NCI-H1694 (cell line): Measurements from ENCODE around the gene CFAP221.
A peak's percentile ranks its signal among the peaks of the same experiment; 100 is the strongest.

Experiments used
- DNase-seq: peaks from one replicate; lab custom pipeline; 2025; lab: John Stamatoyannopoulos, UW

The CFAP221 gene

GRCh38 chr2:119700866-119701265 lies 156.6 kb downstream of the CFAP221 start:
- DNase-seq: no peak

DNA sequence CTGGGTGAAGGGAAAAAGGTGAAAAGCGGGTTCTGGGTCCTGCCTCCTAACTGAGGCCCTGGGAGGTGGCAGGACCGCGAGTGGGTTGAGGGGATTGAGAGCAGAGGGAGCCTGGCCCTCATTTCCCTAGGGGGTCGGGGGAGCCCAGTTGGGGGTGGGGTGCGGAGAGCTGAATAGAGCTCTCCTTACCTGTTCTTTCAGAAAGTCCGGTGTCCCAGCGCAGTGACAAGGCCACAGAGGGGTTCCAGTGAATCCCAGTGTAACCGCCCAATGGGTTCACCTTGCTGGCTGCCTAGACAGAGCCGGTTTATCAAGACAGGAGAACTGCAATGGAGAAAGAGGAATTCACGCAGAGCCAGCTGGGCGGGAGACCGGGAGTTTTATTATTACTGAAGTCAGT lies 157.1 kb downstream of the CFAP221 start:
- no peak for DNase-seq

DNA sequence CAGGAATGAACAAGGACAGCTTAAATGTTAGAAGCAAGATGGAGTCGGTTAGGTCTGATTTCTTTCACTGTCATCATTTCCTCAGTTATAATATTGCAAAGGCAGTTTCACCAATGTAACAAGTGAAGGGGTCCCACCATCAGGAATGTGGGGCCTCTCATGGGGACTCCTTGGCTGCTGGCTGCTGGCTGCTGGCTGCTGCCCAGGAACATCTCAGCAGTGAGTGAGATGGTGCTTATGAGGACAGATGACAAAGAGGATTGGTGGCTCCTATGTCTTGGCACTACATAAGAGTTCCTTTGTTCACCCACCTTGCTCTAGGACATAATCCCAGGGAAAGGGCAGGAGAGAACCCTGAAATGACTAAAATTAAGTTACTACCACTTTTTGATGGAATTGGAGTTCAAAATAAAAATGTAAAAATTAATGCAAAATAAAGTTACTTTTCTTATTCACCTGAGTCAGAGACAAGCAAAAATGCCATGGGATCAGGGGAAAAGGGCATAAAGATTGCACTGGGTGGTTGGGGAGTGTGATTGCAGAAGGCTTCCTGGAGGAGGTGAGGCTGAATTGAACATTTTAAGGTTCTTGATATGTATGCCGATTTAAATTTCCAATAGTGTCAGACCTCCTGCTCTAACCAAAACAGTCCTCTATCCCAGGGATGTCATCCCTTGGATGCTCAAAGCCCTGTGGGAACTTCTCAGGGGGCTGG lies 158.1 kb downstream of the CFAP221 start:
- no peak for DNase-seq

GRCh38 chr2:119702918-119703401 lies 158.7 kb downstream of the CFAP221 start:
- DNase-seq: peak; percentile 20

- no peak for DNase-seq
Observed at GRCh38 chr2:119703526-119703925, 159.3 kb downstream of the CFAP221 start.

GRCh38 chr2:119704670-119705120 lies 160.4 kb downstream of the CFAP221 start:
- DNase-seq: no peak

DNA sequence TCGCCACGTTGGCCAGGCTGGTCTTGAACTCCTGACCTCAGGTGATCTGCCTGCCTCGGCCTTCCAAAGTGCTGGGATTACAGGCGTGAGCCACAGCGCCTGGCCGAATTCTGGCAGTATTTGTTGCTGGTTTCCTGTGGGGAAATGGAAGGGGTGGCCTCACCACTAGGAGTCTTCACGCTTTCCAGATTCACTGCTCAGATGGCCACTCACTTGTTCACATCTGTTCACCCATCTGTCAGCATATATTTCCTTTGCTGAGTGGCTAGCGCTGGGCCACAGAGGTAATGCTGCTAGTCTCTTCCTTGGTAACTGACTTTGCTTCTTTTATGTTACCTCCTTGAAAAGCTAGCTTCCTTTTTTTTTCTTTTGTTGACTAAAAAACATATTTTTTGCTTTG lies 162.0 kb downstream of the CFAP221 start:
- DNase-seq: peak; percentile 20
